Measurements from ENCODE around the gene PHACTR3.

PHACTR3 gene

DNA sequence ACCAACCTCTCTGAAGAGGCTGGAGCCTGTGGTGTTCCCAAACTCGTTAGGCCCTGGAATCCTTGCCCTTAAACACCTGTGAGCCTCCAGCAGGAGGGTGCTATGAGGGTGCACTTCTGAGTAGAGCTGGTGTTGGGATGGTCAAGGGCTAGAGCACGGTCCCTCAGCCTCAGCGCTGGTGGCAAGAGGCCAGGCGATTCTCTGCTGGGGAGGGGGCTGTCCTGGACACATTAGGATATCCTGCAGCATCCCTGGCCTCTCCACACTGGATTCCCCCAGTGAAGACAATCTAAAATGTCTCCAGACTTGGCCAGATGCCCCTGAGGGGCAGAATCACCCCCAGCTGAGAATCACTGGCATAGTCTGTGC is 171.3 kb downstream of the PHACTR3 start:
- TF ChIP-seq, protein P1, sequence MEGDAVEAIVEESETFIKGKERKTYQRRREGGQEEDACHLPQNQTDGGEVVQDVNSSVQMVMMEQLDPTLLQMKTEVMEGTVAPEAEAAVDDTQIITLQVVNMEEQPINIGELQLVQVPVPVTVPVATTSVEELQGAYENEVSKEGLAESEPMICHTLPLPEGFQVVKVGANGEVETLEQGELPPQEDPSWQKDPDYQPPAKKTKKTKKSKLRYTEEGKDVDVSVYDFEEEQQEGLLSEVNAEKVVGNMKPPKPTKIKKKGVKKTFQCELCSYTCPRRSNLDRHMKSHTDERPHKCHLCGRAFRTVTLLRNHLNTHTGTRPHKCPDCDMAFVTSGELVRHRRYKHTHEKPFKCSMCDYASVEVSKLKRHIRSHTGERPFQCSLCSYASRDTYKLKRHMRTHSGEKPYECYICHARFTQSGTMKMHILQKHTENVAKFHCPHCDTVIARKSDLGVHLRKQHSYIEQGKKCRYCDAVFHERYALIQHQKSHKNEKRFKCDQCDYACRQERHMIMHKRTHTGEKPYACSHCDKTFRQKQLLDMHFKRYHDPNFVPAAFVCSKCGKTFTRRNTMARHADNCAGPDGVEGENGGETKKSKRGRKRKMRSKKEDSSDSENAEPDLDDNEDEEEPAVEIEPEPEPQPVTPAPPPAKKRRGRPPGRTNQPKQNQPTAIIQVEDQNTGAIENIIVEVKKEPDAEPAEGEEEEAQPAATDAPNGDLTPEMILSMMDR (conservative IDR thresholded peaks at IDR 0.05; ENCODE audit: low read length): no peak
- no peak for DNase-seq (ENCODE audit: low read depth)

DNA sequence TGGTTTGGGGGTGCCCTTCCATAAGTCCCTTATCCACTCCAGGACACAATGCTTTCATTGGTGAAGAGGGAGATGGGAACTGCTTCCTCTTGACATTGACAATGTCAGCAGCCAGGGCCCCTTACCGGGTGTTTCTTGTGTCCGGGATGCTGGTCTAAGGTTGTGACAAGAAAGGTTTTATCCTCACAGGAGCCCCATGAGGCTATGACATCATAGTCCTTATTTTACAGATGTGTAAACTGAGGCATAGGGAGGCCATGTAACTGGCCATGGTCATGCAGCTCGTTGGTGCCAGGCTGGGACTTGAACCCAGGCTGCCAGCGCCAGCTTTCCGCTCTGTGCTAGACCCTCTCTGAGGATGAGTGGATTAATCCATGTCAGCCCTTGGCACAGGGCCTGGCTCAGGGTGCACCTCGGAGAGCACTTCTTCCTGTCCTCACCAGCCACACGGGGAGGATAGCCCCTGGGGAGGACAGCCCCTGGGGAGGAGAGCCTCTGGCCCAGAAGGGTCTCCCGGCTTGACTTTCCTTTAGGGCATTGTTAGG is 171.8 kb downstream of the PHACTR3 start:
- no peak for DNase-seq (ENCODE audit: low read depth)
- TF ChIP-seq, protein P1 (conservative IDR thresholded peaks at IDR 0.05; ENCODE audit: low read length): no peak

More for the DNA sequence above, 171.3 kb downstream of the PHACTR3 start:
- no peak overlapping the region for H3K4me3 ChIP-seq (ENCODE audit: low read length)

DNA sequence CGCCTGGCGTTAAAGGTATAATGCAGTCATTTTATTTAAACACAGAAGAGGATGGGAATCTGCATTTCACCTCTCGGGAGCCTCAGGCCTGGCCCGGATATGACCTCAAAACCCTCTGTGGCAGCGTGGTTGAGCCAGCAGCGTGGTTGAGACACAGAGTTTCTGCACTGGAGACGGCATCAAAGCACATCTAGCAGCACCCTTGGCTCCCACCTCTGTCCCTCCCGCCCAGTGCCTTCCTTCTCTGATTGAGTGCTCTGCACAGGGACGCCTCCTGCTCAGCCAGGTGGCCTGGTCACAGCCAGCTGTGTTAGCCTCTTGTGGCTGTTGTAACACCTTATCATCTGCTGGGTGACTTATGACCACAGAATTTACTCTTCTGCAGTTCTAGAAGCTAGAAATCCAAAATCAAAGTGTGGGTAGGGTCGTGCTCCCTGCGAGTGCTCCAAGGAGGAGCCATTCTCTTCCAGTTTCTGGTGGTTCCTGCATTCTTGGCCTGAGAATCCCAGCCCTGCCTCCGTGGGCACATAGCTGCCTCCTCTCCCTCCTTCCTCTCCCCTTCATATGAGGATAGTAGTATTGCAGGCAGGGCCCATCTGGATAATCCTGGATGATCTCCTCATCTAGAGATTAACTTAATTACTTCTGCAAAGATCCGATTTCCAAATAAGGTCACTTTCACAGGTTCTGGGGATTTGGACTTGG is 172.4 kb downstream of the PHACTR3 start:
- no peak for DNase-seq (ENCODE audit: low read depth)
- TF ChIP-seq, protein P1 (conservative IDR thresholded peaks at IDR 0.05; ENCODE audit: low read length): no peak
- no peak overlapping the region for H3K4me3 ChIP-seq (ENCODE audit: low read length)

More for the DNA sequence above, 171.8 kb downstream of the PHACTR3 start:
- no peak overlapping the region for H3K4me3 ChIP-seq (ENCODE audit: low read length)

DNA sequence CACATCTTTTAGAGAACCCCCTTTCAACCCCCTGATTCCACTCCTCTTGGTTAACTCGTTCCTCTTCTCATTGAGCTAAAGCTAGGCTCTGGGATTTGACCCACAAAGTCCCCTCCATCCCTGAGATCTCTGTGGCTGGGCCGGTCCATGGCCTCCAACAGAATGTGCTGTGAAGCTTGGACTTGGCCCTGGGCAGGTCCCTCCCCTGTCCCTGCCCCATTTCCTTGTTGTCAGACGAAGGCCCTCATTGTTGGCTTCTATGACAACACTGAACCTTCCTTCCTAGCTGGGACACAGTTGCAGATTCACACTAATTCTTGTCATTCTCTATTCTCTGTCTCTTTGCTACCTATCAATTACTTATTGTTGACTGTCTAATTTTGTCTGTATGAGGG is 173.0 kb downstream of the PHACTR3 start:
- DNase-seq (ENCODE audit: low read depth): no peak
- TF ChIP-seq, protein P1 (conservative IDR thresholded peaks at IDR 0.05; ENCODE audit: low read length): no peak
- no peak overlapping the region for H3K4me3 ChIP-seq (ENCODE audit: low read length)

DNA sequence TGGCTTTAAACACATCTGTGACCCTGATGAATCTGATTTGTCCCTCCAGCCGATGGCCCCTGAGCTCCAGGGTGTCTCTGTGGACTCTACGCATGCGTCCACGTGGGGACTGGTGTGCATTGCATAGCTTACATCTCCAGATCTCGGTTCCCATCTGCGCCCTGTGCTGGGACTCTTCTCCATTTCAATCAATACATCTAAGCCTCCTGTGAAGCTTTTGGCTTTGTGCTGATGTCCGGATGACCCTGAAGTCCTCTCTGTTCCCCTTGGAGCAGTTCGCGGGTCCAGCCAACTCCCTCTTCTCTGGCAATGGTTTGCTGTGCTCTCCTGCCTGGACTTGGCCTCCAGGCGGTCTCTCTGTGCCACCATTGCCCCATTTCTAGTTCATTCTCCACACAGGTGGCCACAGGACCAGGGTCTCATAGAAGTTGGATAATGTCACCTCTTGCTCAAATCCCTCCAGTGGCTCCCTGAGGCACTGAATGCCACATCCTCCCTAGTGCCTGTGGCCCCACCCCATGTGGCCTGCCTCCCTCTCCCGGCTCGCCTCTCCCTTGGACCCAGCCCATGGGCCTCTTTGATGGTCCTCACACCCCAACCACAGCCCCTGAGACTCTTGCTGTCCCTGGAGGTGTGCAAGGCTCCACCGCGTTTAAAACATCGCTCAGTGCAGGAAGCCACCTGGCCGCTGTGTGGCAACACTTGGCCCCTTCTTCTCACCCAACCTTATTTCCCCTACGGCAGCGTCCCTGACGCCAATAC is 173.7 kb downstream of the PHACTR3 start:
- TF ChIP-seq, protein P1 (conservative IDR thresholded peaks at IDR 0.05; ENCODE audit: low read length): no peak
- DNase-seq (ENCODE audit: low read depth): no peak
- no peak overlapping the region for H3K4me3 ChIP-seq (ENCODE audit: low read length)

DNA sequence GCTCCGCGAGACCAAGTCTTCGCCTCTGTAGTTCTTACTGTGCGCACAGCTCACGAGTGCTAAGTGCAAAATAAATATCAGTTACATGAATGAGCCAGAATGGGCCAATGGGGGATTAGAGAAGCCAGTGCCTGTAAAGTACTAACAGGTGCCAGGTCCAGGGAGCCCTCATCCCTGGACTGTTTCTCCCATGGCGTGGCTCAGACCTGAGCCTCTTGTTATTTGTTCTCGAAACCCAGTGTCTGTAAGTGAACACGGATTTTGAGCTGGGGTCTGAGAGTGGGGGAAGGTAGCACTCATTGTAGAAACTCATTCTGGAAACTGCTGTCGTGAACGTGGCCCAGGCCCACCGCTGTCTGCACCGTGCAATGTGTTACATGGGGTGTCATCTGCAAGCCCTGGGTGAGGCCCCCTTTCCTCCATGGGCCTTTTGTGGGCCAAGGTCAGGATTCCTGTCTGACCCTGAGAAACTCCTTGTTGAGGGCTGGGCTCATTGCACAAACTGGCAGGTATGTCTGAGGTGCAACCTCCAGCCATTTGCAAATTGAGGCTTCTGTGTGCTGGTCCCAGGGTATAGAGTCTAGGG is 174.4 kb downstream of the PHACTR3 start:
- no peak overlapping the region for H3K4me3 ChIP-seq (ENCODE audit: low read length)
- no peak for DNase-seq (ENCODE audit: low read depth)
- TF ChIP-seq, protein P1 (conservative IDR thresholded peaks at IDR 0.05; ENCODE audit: low read length): no peak
